ENCODE data around the gene RNF113B. TPM values are rescaled to one million over a fixed set of nuclear protein-coding genes. Genes with fewer than 3 reads are reported as not detected.

The RNF113B gene
- total RNA-seq, 1 experiment from 2014 or later: not detected

GRCh38 chr13:98171900-98172589, 5.0 kb downstream of the RNF113B start:
- Histone ChIP-seq H3K36me3 (ENCODE audit: control insufficient read depth, insufficient read depth, low read length) (peaks cover 1% of the 10 kb centered on the region; the same call in 1 of the 2 replicates), H3K4me3 (ENCODE audit: low read depth, low read length) (no peak overlapping the region), H3K4me1 (peaks cover 53% of the 10 kb centered on the region), H3K27me3 (replicated peaks; ENCODE audit: control insufficient read depth, insufficient read depth, low read length) (no peaks in the 10 kb centered on the region), H3K9me3 (no peaks in the 10 kb centered on the region)
- TF ChIP-seq, protein P1, sequence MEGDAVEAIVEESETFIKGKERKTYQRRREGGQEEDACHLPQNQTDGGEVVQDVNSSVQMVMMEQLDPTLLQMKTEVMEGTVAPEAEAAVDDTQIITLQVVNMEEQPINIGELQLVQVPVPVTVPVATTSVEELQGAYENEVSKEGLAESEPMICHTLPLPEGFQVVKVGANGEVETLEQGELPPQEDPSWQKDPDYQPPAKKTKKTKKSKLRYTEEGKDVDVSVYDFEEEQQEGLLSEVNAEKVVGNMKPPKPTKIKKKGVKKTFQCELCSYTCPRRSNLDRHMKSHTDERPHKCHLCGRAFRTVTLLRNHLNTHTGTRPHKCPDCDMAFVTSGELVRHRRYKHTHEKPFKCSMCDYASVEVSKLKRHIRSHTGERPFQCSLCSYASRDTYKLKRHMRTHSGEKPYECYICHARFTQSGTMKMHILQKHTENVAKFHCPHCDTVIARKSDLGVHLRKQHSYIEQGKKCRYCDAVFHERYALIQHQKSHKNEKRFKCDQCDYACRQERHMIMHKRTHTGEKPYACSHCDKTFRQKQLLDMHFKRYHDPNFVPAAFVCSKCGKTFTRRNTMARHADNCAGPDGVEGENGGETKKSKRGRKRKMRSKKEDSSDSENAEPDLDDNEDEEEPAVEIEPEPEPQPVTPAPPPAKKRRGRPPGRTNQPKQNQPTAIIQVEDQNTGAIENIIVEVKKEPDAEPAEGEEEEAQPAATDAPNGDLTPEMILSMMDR (IDR thresholded peaks at IDR 0.05; ENCODE audit: insufficient read depth in 1 of 2, low read depth in 1 of 2, low read length in 1 of 2, severe bottlenecking in 1 of 2, unreplicated experiment in 1 of 2): no peak
- BruUV-seq (replicated peaks): no TSS peak
- Mint-ChIP-seq H3K9me3 (ENCODE audit: unreplicated experiment) (no peaks in the 10 kb centered on the region), H3K27me3 (ENCODE audit: insufficient read depth, unreplicated experiment) (no peaks in the 10 kb centered on the region), H3K36me3 (ENCODE audit: insufficient read depth, unreplicated experiment) (no peaks in the 10 kb centered on the region), H3K4me1 (ENCODE audit: low read depth, unreplicated experiment) (peaks cover 30% of the 10 kb centered on the region), H3K4me3 (ENCODE audit: unreplicated experiment) (peak overlapping the region; percentile 43), H3K27ac (ENCODE audit: unreplicated experiment) (peak overlapping the region; percentile 82)
- POLR2A ChIA-PET: no interaction called here
- DNase-seq: peak in 1 of 2 experiments; percentile 35
- CTCF ChIA-PET: no interaction called here
- intact Hi-C loops (cut with micrococcal nuclease; ENCODE audit: unreplicated experiment): loop anchor here (10.0 kb wide), 1 partner anchor 93 kb away; no protein-coding TSS in a partner anchor

GRCh38 chr13:98169331-98169730, 7.7 kb downstream of the RNF113B start:
- H3K9me3 Mint-ChIP-seq (ENCODE audit: unreplicated experiment): no peaks in the 10 kb centered on the region
- intact Hi-C loops (cut with micrococcal nuclease; ENCODE audit: unreplicated experiment): no loop called here
- H3K4me1 Mint-ChIP-seq (ENCODE audit: low read depth, unreplicated experiment): peaks cover 30% of the 10 kb centered on the region
- no peaks in the 10 kb centered on the region for H3K27me3 ChIP-seq (replicated peaks; ENCODE audit: control insufficient read depth, insufficient read depth, low read length)
- ChIA-PET CTCF (no interaction called here), POLR2A (no interaction called here)
- no peak for DNase-seq
- H3K4me3 ChIP-seq (ENCODE audit: low read depth, low read length): no peak overlapping the region
- no peaks in the 10 kb centered on the region for H3K9me3 ChIP-seq
- peaks cover 5% of the 10 kb centered on the region for H3K36me3 Mint-ChIP-seq (ENCODE audit: insufficient read depth, unreplicated experiment)
- H3K36me3 ChIP-seq (ENCODE audit: control insufficient read depth, insufficient read depth, low read length): no peaks in the 10 kb centered on the region
- no peaks in the 10 kb centered on the region for H3K27me3 Mint-ChIP-seq (ENCODE audit: insufficient read depth, unreplicated experiment)
- TF ChIP-seq, protein P1 (IDR thresholded peaks at IDR 0.05; ENCODE audit: insufficient read depth in 1 of 2, low read depth in 1 of 2, low read length in 1 of 2, severe bottlenecking in 1 of 2, unreplicated experiment in 1 of 2): no peak
- peaks cover 47% of the 10 kb centered on the region for H3K4me1 ChIP-seq
- no peak overlapping the region for H3K4me3 Mint-ChIP-seq (ENCODE audit: unreplicated experiment)
- BruUV-seq (replicated peaks): no TSS peak
- H3K27ac Mint-ChIP-seq (ENCODE audit: unreplicated experiment): no peak overlapping the region

DNA sequence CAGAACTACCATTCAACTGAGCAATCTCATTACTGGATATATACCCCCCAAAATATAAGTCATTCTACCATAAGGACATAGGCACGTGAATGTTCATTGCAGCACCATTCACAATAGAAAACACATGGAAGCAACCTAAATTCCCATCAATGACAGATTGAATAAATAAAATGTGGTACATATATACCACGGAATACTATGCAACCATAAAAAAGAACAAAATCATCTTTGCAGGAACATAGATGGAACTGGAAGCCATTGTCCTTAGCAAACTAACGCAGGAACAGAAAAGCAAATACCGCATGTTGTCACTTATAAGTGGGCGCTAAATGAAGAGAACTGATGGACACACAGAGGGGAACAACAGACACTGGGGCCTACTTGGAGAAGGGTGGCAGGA, 14.1 kb downstream of the RNF113B start:
- TF ChIP-seq, protein P1 (IDR thresholded peaks at IDR 0.05; ENCODE audit: insufficient read depth in 1 of 2, low read depth in 1 of 2, low read length in 1 of 2, severe bottlenecking in 1 of 2, unreplicated experiment in 1 of 2): no peak
- intact Hi-C loops (cut with micrococcal nuclease; ENCODE audit: unreplicated experiment): no loop called here
- H3K4me3 Mint-ChIP-seq (ENCODE audit: unreplicated experiment): no peak overlapping the region
- H3K9me3 ChIP-seq: no peaks in the 10 kb centered on the region
- H3K4me1 Mint-ChIP-seq (ENCODE audit: low read depth, unreplicated experiment): peaks cover 23% of the 10 kb centered on the region
- H3K36me3 Mint-ChIP-seq (ENCODE audit: insufficient read depth, unreplicated experiment): peaks cover 36% of the 10 kb centered on the region
- peak overlapping the region; percentile 33 for H3K27ac Mint-ChIP-seq (ENCODE audit: unreplicated experiment)
- H3K36me3 ChIP-seq (ENCODE audit: control insufficient read depth, insufficient read depth, low read length): no peaks in the 10 kb centered on the region; the same call in 1 of the 2 replicates
- DNase-seq: no peak
- H3K27me3 Mint-ChIP-seq (ENCODE audit: insufficient read depth, unreplicated experiment): no peaks in the 10 kb centered on the region
- ChIA-PET CTCF (no interaction called here), POLR2A (no interaction called here)
- no TSS peak for BruUV-seq (replicated peaks)
- H3K4me3 ChIP-seq (ENCODE audit: low read depth, low read length): no peak overlapping the region
- peaks cover 28% of the 10 kb centered on the region for H3K4me1 ChIP-seq
- no peaks in the 10 kb centered on the region for H3K27me3 ChIP-seq (replicated peaks; ENCODE audit: control insufficient read depth, insufficient read depth, low read length)
- no peaks in the 10 kb centered on the region for H3K9me3 Mint-ChIP-seq (ENCODE audit: unreplicated experiment)
